ENCODE results near the gene EIF4E3. TPM values are rescaled to one million over a fixed set of nuclear protein-coding genes. Genes with fewer than 3 reads are reported as not detected.
A peak's percentile ranks its signal among the peaks of the same experiment; 100 is the strongest.

EIF4E3 gene
- total RNA-seq, 2 donors from 2014 or later = 19.2 to 26.0 TPM

GRCh38 chr3:71752831-71753700 lies 27.9 kb upstream of the EIF4E3 start:
- Histone ChIP-seq H3K27ac (no peak overlapping the region), H3K4me1 (replicated peaks) (no peaks in the 10 kb centered on the region), H3K4me3 (peak overlapping the region; percentile 49), H3K27me3 (replicated peaks; ENCODE audit: insufficient read depth) (no peaks in the 10 kb centered on the region), H3K9me3 (no peaks in the 10 kb centered on the region), H3K36me3 (no peaks in the 10 kb centered on the region)
- WGBS = 14% methylated on average over 65 of the region's 68 CpGs
- DNase-seq (ENCODE audit: low spot score) = no peak
- TF ChIP-seq POLR2AphosphoS5 (IDR thresholded peaks at IDR 0.05) = no peak
- TF ChIP-seq POLR2A (IDR thresholded peaks at IDR 0.05) = no peak
- TF ChIP-seq CTCF (IDR thresholded peaks at IDR 0.05) = no peak
- intact Hi-C loops (cut with DNase I) = no loop called here

GRCh38 chr3:71751602-71752001 lies 26.4 kb upstream of the EIF4E3 start:
- no peaks in the 10 kb centered on the region for H3K9me3 ChIP-seq
- intact Hi-C loops (cut with DNase I) = no loop called here
- no peak for DNase-seq (ENCODE audit: low spot score)
- no peak for TF ChIP-seq CTCF (IDR thresholded peaks at IDR 0.05)
- TF ChIP-seq POLR2A (IDR thresholded peaks at IDR 0.05) = no peak
- no peak for TF ChIP-seq POLR2AphosphoS5 (IDR thresholded peaks at IDR 0.05)
- no peak overlapping the region for H3K27ac ChIP-seq
- H3K36me3 ChIP-seq = no peaks in the 10 kb centered on the region
- WGBS = 92% methylated on average over 4 of the region's 4 CpGs
- H3K4me3 ChIP-seq = no peak overlapping the region
- H3K4me1 ChIP-seq (replicated peaks) = no peaks in the 10 kb centered on the region
- no peaks in the 10 kb centered on the region for H3K27me3 ChIP-seq (replicated peaks; ENCODE audit: insufficient read depth)

- intact Hi-C loops (cut with DNase I) = no loop called here
- no peak for DNase-seq (ENCODE audit: low spot score)
- no peaks in the 10 kb centered on the region for H3K4me1 ChIP-seq (replicated peaks)
- H3K9me3 ChIP-seq = no peaks in the 10 kb centered on the region
- no peak overlapping the region for H3K4me3 ChIP-seq
- H3K36me3 ChIP-seq = no peaks in the 10 kb centered on the region
- no peaks in the 10 kb centered on the region for H3K27me3 ChIP-seq (replicated peaks; ENCODE audit: insufficient read depth)
- TF ChIP-seq POLR2AphosphoS5 (IDR thresholded peaks at IDR 0.05) (no peak), POLR2A (IDR thresholded peaks at IDR 0.05) (no peak), CTCF (IDR thresholded peaks at IDR 0.05) (no peak)
- WGBS = 88% methylated on average over 3 of the region's 3 CpGs
- H3K27ac ChIP-seq = no peak overlapping the region
These were observed 19.5 kb upstream of the EIF4E3 start for GRCh38 chr3:71744738-71745137.

- Histone ChIP-seq H3K4me1 (replicated peaks) (no peaks in the 10 kb centered on the region), H3K27me3 (replicated peaks; ENCODE audit: insufficient read depth) (no peaks in the 10 kb centered on the region), H3K27ac (no peak overlapping the region), H3K4me3 (no peak overlapping the region), H3K9me3 (no peaks in the 10 kb centered on the region), H3K36me3 (no peaks in the 10 kb centered on the region)
- TF ChIP-seq CTCF (IDR thresholded peaks at IDR 0.05) (no peak), POLR2AphosphoS5 (IDR thresholded peaks at IDR 0.05) (no peak), POLR2A (IDR thresholded peaks at IDR 0.05) (no peak)
- 100% methylated on average over 1 of the region's 1 CpG for WGBS
- no peak for DNase-seq (ENCODE audit: low spot score)
- intact Hi-C loops (cut with DNase I) = no loop called here
These were observed 17.4 kb upstream of the EIF4E3 start for GRCh38 chr3:71742621-71743020.

- 53% methylated on average over 1 of the region's 1 CpG for WGBS
- intact Hi-C loops (cut with DNase I) = no loop called here
- no peak for TF ChIP-seq POLR2AphosphoS5 (IDR thresholded peaks at IDR 0.05)
- no peak for TF ChIP-seq CTCF (IDR thresholded peaks at IDR 0.05)
- TF ChIP-seq POLR2A (IDR thresholded peaks at IDR 0.05) = no peak
- no peaks in the 10 kb centered on the region for H3K36me3 ChIP-seq
- no peak overlapping the region for H3K4me3 ChIP-seq
- no peak overlapping the region for H3K27ac ChIP-seq
- H3K4me1 ChIP-seq (replicated peaks) = no peaks in the 10 kb centered on the region
- DNase-seq (ENCODE audit: low spot score) = no peak
- no peaks in the 10 kb centered on the region for H3K27me3 ChIP-seq (replicated peaks; ENCODE audit: insufficient read depth)
- H3K9me3 ChIP-seq = no peaks in the 10 kb centered on the region
These were observed 9.7 kb upstream of the EIF4E3 start for GRCh38 chr3:71734881-71735280.
